ENCODE measurements around the gene TAF11. TPM values are rescaled to one million over a fixed set of nuclear protein-coding genes. Genes with fewer than 3 reads are reported as not detected.
"Not testable (repeated sequence)": the region's sequence is repeated elsewhere in the genome, so short reads cannot be mapped to it uniquely, and the experiment has no call there.

Gene TAF11
- total RNA-seq, 1 donor from 2014 or later = 18.1 TPM

GRCh38 chr6:34901930-34902329, 14.1 kb upstream of the TAF11 start:
- H3K4me1 ChIP-seq = peaks cover 7% of the 10 kb centered on the region
- no peaks in the 10 kb centered on the region for H3K9me3 ChIP-seq
- ATAC-seq = no peak
- H3K4me3 ChIP-seq = no peak overlapping the region
- intact Hi-C loops (cut with DNase I) = no loop called here
- TF ChIP-seq CTCF (IDR thresholded peaks at IDR 0.05) = no peak
- H3K27ac ChIP-seq = no peak overlapping the region
- no peaks in the 10 kb centered on the region for H3K27me3 ChIP-seq
- no peaks in the 10 kb centered on the region for H3K36me3 ChIP-seq
- DNase-seq = no peak

GRCh38 chr6:34900321-34901031, 12.6 kb upstream of the TAF11 start:
- intact Hi-C loops (cut with DNase I) = no loop called here
- peak overlapping the region; percentile 26 for H3K27ac ChIP-seq
- no peak for TF ChIP-seq CTCF (IDR thresholded peaks at IDR 0.05)
- H3K9me3 ChIP-seq = no peaks in the 10 kb centered on the region
- ATAC-seq = no peak
- H3K4me3 ChIP-seq = no peak overlapping the region
- no peaks in the 10 kb centered on the region for H3K27me3 ChIP-seq
- no peak for DNase-seq
- peaks cover 10% of the 10 kb centered on the region for H3K4me1 ChIP-seq
- H3K36me3 ChIP-seq = no peaks in the 10 kb centered on the region

GRCh38 chr6:34899748-34900147, 11.9 kb upstream of the TAF11 start:
- intact Hi-C loops (cut with DNase I) = loop anchor here (10.0 kb wide), 1 partner anchor 65 kb away; no protein-coding TSS in a partner anchor
- not testable (repeated sequence) for H3K27me3 ChIP-seq, H3K4me3 ChIP-seq, H3K4me1 ChIP-seq, H3K36me3 ChIP-seq, ATAC-seq, DNase-seq, H3K27ac ChIP-seq, H3K9me3 ChIP-seq

GRCh38 chr6:34897716-34898115, 9.9 kb upstream of the TAF11 start:
- TF ChIP-seq CTCF (IDR thresholded peaks at IDR 0.05) = no peak
- H3K4me3 ChIP-seq = no peak overlapping the region
- H3K4me1 ChIP-seq = peaks cover 10% of the 10 kb centered on the region
- peak overlapping the region; percentile 34 for H3K27ac ChIP-seq
- no peaks in the 10 kb centered on the region for H3K27me3 ChIP-seq
- intact Hi-C loops (cut with DNase I) = loop anchor here (10.0 kb wide), 1 partner anchor 67 kb away; no protein-coding TSS in a partner anchor
- DNase-seq = no peak
- no peaks in the 10 kb centered on the region for H3K36me3 ChIP-seq
- peak; percentile 73 for ATAC-seq
- H3K9me3 ChIP-seq = no peaks in the 10 kb centered on the region

GRCh38 chr6:34897130-34897529, 9.3 kb upstream of the TAF11 start:
- ATAC-seq = no peak
- intact Hi-C loops (cut with DNase I) = loop anchor here (10.0 kb wide), 1 partner anchor 68 kb away; no protein-coding TSS in a partner anchor
- Histone ChIP-seq H3K4me3 (no peak overlapping the region), H3K27me3 (no peaks in the 10 kb centered on the region), H3K4me1 (peaks cover 10% of the 10 kb centered on the region), H3K36me3 (no peaks in the 10 kb centered on the region), H3K27ac (peak overlapping the region; percentile 34), H3K9me3 (no peaks in the 10 kb centered on the region)
- no peak for DNase-seq
- TF ChIP-seq CTCF (IDR thresholded peaks at IDR 0.05) = no peak

GRCh38 chr6:34894693-34895092, 6.9 kb upstream of the TAF11 start:
- Histone ChIP-seq H3K9me3 (no peaks in the 10 kb centered on the region), H3K36me3 (no peaks in the 10 kb centered on the region), H3K4me1 (peaks cover 21% of the 10 kb centered on the region), H3K4me3 (no peak overlapping the region), H3K27me3 (no peaks in the 10 kb centered on the region), H3K27ac (no peak overlapping the region)
- TF ChIP-seq CTCF (IDR thresholded peaks at IDR 0.05) = no peak
- ATAC-seq (no peak), DNase-seq (no peak)
- intact Hi-C loops (cut with DNase I) = loop anchor here (10.0 kb wide), 1 partner anchor 70 kb away; no protein-coding TSS in a partner anchor
